Smooth muscle cell of the brain vasculature (primary cell): ENCODE data around the gene FSTL4.

ENCODE experiments used
- DNase-seq: peaks from one replicate; pipeline ENCODE4 v3.0.0-alpha.2; 2012; ENCODE audit warnings: low read depth, low spot score

FSTL4 gene

GRCh38 chr5:133341915-133342710, 270.2 kb downstream of the FSTL4 start:
- no peak for DNase-seq

GRCh38 chr5:133341296-133341695, 271.0 kb downstream of the FSTL4 start:
- no peak for DNase-seq

GRCh38 chr5:133340822-133341221, 271.5 kb downstream of the FSTL4 start:
- no peak for DNase-seq

- no peak for DNase-seq
These were observed 272.2 kb downstream of the FSTL4 start for GRCh38 chr5:133340002-133340755.

- DNase-seq = no peak
These were observed 273.6 kb downstream of the FSTL4 start for GRCh38 chr5:133338504-133339355.

GRCh38 chr5:133337795-133338445, 274.4 kb downstream of the FSTL4 start:
- DNase-seq = no peak

- DNase-seq = no peak
These were observed 275.4 kb downstream of the FSTL4 start for GRCh38 chr5:133336969-133337410.

GRCh38 chr5:133336121-133336968, 276.0 kb downstream of the FSTL4 start:
- no peak for DNase-seq

- no peak for DNase-seq
These were observed 277.3 kb downstream of the FSTL4 start for GRCh38 chr5:133334796-133335639.

- no peak for DNase-seq
These were observed 278.8 kb downstream of the FSTL4 start for GRCh38 chr5:133333326-133334150.

- DNase-seq = no peak
These were observed 279.8 kb downstream of the FSTL4 start for GRCh38 chr5:133332439-133333024.

GRCh38 chr5:133331941-133332340, 280.4 kb downstream of the FSTL4 start:
- no peak for DNase-seq

- no peak for DNase-seq
These were observed 281.4 kb downstream of the FSTL4 start for GRCh38 chr5:133330956-133331355.

- DNase-seq = no peak
These were observed 283.5 kb downstream of the FSTL4 start for GRCh38 chr5:133328800-133329199.

GRCh38 chr5:133327946-133328401, 284.4 kb downstream of the FSTL4 start:
- DNase-seq = no peak

GRCh38 chr5:133326361-133326760, 286.0 kb downstream of the FSTL4 start:
- DNase-seq = no peak

GRCh38 chr5:133325864-133326263, 286.5 kb downstream of the FSTL4 start:
- no peak for DNase-seq

- no peak for DNase-seq
These were observed 287.4 kb downstream of the FSTL4 start for GRCh38 chr5:133324926-133325325.
